Caki2 (cell line): ENCODE data around the gene NFIX. TPM values are rescaled to one million over a fixed set of nuclear protein-coding genes. Genes with fewer than 3 reads are reported as not detected.

ENCODE experiments used
- DNase-seq: peaks from one replicate; pipeline ENCODE4 v3.0.0-alpha.2; 2015; ENCODE audit warnings: low read depth
- in situ Hi-C: cut with HindIII; loops from 2 replicates; pipeline ENCODE4 v1.10.0; 2016; ENCODE audit warnings: low sequenced_read_pairs, low pct_unique_long_range_greater_than_20kb, mixed read lengths
- total RNA-seq: library from RNA; depleted of rRNA; stranded (reverse); fragments of >200 nt; shearing (Covaris generic); gene quantifications from 2 replicates; pipeline ENCODE4 v1.2.3, GENCODE V29; 2014; ENCODE audit warnings: low replicate concordance

Gene NFIX
- total RNA-seq, 1 experiment from 2014 or later = 1.2 TPM

DNA sequence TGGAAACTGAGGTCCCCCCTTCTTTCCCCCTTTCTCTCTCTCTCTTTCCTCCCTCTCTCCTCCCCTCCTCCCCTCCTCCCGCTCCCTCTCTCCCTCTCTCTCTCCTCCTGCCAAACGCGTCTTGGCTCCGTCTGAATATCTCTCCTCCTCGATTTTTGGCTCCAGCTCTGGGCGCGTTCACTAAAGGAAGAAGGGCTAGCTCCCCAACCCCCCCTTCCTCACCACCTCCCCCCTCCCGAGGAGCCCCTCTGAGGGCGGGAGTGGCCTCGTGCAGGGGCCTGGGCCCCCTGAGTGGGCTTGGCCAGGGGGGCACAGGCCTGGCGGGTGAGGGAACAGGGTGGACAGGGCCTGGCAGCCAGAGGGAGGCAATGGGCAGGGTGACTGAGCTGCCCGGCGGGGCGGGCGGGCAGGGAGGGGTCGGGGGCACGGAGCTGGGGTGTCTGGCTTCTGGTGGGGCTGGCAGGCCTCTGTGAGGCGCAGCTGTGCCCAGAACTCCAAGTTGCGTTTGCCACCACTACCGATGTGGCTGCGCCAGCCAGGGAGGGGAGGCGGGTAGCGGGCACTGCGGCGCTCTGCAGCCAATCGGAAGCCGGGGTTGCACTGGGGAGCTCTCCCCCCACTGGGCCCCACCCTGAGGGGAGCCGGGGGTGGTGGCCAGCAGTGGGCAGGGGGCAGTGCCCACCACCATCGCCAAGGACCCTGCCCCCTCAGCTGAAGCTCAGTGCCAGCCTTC is 7.1 kb downstream of the NFIX start:
- DNase-seq = no peak
- in situ Hi-C loops = no loop called here

GRCh38 chr19:13003081-13003480 is 7.8 kb downstream of the NFIX start:
- no peak for DNase-seq

GRCh38 chr19:13004273-13004672 is 9.0 kb downstream of the NFIX start:
- DNase-seq = no peak
- in situ Hi-C loops = no loop called here

More at GRCh38 chr19:13003081-13003480, 7.8 kb downstream of the NFIX start:
- in situ Hi-C loops = no loop called here

DNA sequence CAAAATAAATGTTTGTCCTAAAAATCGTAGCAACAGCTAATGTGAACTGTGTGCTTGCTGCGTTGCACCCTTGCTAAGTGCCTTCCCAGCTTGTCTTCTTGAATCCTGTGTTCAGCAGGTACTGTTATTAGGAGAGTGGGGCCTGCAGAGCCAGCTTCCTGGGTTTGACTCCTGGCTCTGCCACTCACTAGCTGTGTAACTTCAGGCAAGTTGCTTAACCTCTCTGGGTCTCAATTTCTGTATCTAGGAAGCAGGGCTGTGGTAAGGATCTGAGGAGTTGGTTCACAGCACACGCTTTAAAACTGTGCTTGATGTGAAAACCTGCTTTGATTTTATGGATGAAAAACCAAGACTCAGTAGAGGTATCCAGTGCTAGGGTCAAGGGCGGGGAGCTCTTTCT is 10.0 kb downstream of the NFIX start:
- no peak for DNase-seq
- in situ Hi-C loops = no loop called here

- in situ Hi-C loops = no loop called here
- DNase-seq = no peak
These were observed 10.6 kb downstream of the NFIX start for GRCh38 chr19:13005861-13006370.

- no peak for DNase-seq
- in situ Hi-C loops = no loop called here
These were observed 11.4 kb downstream of the NFIX start for GRCh38 chr19:13006431-13007281.

GRCh38 chr19:13007292-13008045 is 12.2 kb downstream of the NFIX start:
- no peak for DNase-seq
- in situ Hi-C loops = no loop called here

DNA sequence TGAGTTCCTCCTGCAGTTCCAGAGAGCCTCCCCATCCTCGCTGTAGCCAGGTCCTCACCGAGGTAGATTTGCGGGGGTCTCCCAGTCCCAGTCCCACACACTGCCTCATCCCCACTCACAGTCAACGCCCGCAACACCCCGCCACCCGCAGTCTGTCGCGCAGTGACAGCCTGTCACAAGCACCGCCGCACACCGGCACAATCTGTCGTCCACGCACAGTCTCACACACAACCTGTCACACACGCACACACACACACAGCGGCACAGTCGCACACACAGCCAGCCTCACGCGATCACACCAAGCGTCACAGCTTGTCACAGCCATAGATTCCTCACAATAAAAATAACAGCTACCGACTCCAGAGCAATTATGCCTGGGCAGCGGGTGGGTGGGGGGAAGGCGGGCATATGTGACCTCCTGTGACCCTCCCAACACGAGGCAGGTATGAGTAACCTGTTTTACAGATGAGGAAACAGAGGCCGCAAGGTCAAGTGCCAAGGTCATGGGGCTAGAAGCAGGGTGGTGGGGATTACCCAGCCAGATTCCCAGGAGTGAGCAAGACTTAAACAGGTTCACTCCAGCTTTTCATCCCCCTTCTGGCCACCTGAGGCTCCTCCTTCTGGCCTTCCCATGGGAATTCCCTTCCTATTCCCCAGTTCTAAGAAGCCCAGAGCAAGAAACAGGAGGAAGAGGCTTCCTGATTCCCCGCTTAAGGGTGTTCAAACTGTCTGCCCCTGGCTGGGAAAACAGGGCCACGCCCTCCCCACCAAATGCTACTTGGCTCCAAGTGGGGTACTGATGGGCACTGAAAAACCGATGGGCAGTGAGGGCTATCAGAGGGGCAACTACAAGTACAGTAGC is 13.9 kb downstream of the NFIX start:
- in situ Hi-C loops = no loop called here
- DNase-seq = peak; percentile 33

- in situ Hi-C loops = no loop called here
These were observed 15.0 kb downstream of the NFIX start for GRCh38 chr19:13010038-13010991.

GRCh38 chr19:13010992-13011652 is 15.8 kb downstream of the NFIX start:
- DNase-seq = no peak
- in situ Hi-C loops = no loop called here

More at GRCh38 chr19:13010038-13010991, 15.0 kb downstream of the NFIX start:
- DNase-seq = no peak

DNA sequence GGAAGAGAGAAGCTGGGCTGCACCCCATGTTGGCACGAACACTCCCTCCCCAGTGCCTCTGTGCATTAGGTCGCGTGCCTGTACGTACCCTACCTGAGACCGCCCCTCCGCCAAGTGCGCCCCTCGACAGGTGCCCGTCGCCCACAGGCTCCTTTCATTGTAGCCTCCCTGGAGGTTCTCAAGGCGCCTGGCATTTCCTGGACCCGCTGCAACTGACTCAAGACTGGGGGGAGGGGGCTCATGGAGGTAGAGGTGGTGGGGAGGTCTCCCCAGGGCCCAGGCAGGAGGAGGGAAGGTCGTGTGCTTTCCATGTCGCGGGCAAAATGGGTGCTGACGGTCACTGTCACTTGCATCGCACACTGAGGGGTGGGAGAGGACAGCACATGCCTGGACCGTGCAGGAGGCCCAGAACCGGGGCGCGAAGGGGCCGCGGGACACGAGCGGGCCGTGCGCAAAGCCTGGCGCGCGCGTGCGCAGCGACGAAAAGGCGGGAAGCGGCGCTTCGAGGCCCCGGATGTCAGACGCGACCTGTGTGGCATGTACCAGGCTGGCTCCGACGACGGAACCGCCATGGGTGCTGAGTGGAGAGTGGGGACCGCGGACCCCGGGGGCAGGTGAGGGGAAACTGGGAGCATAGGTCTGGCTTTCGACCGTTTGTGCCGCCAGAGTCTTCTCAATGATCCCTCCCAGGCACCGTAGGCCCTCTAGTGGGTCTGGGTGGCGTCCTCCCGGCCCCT is 16.5 kb downstream of the NFIX start:
- DNase-seq = no peak
- in situ Hi-C loops = no loop called here

GRCh38 chr19:13012390-13012689 is 17.1 kb downstream of the NFIX start:
- in situ Hi-C loops = no loop called here
- no peak for DNase-seq

- in situ Hi-C loops = no loop called here
- DNase-seq = no peak
These were observed 17.7 kb downstream of the NFIX start for GRCh38 chr19:13012690-13013608.

DNA sequence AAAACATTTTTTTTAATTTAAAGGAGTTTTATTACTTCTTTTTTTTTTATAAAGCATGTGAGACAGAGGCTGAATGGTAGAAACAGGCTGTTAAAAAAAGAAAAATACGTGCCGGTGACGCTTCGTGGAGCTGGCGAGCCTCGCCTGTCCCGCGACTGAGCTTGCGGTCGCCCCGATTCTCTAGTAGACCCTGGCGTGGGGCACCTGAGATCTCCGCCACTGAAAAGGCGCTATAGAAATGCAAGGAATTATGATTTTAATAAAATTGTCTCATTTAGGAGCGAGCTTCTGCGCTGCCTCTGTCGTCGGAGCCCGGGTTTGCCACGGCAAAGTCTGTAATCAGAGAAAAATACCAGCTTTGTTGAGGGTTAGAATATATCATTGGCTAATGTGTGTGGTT is 18.4 kb downstream of the NFIX start:
- no peak for DNase-seq
- in situ Hi-C loops = no loop called here
